Body of pancreas (tissue), 4 donors: ENCODE data around the gene CPEB1.

Experiments used
- POLR2A ChIP-seq, 3 donors: fragments of 450-650 bp; IDR thresholded peaks; one replicate each; pipeline ENCODE4 v1.6.1; 2016; ENCODE audit warnings: antibody characterized with exemption in 3 of 3, mild to moderate bottlenecking in 2 of 3
- TF ChIP-seq, protein P1 (sequence below), 7 experiments: fragments of 450-650 bp in 4 of 7; fragments of 200-600 bp in 3 of 7; sonication (generic) in 3 of 7; IDR thresholded peaks; one replicate each; pipeline ENCODE4 v1.5.1; 2016 to 2019; ENCODE audit warnings: antibody characterized with exemption in 7 of 7

DNA sequence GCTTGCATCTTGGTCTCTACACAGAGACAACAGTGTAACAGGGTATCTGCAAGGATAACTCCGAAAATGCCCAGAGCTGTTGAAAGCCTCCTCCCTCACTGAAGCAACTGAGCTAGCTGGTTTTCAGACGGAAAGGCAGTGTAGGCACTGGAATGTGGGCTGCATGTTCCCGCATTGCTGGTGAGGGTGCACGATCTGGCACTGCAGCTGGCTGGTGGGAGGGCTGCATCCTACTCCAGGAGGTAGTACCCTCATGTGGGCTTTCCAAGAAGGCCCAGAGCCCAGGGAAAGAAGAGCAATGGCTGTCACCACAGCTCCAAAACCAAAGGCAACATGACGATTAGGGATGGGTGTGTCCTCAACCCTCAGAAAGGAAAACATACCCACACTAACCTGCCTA, 78.2 kb downstream of the CPEB1 start:
- TF ChIP-seq, protein P1, sequence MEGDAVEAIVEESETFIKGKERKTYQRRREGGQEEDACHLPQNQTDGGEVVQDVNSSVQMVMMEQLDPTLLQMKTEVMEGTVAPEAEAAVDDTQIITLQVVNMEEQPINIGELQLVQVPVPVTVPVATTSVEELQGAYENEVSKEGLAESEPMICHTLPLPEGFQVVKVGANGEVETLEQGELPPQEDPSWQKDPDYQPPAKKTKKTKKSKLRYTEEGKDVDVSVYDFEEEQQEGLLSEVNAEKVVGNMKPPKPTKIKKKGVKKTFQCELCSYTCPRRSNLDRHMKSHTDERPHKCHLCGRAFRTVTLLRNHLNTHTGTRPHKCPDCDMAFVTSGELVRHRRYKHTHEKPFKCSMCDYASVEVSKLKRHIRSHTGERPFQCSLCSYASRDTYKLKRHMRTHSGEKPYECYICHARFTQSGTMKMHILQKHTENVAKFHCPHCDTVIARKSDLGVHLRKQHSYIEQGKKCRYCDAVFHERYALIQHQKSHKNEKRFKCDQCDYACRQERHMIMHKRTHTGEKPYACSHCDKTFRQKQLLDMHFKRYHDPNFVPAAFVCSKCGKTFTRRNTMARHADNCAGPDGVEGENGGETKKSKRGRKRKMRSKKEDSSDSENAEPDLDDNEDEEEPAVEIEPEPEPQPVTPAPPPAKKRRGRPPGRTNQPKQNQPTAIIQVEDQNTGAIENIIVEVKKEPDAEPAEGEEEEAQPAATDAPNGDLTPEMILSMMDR (IDR thresholded peaks at IDR 0.05) = no peak
- TF ChIP-seq POLR2A (IDR thresholded peaks at IDR 0.05) = no peak
